GM19395 (cell line): ENCODE results near the gene ZMYND12.

Experiments used
- ATAC-seq: cut with Tn5 transposase; IDR thresholded peaks from one replicate; pipeline ENCODE4 v1.9.1; 2021; ENCODE audit warnings: mild to moderate bottlenecking, moderate library complexity; ENCODE audit not compliant: unreplicated experiment

ZMYND12 gene

GRCh38 chr1:42449256-42449655 is 6.6 kb downstream of the ZMYND12 start:
- no peak for ATAC-seq

GRCh38 chr1:42442662-42443061 is 13.2 kb downstream of the ZMYND12 start:
- no peak for ATAC-seq

- no peak for ATAC-seq
These were observed 15.9 kb downstream of the ZMYND12 start for GRCh38 chr1:42439940-42440339.

GRCh38 chr1:42434340-42434739 is 21.5 kb downstream of the ZMYND12 start:
- ATAC-seq, result no peak

- no peak for ATAC-seq
These were observed 22.5 kb downstream of the ZMYND12 start for GRCh38 chr1:42433369-42433768.

- ATAC-seq, result no peak
These were observed 23.1 kb downstream of the ZMYND12 start for GRCh38 chr1:42432714-42433113.

GRCh38 chr1:42431514-42431913 is 24.3 kb downstream of the ZMYND12 start:
- ATAC-seq, result no peak

- no peak for ATAC-seq
These were observed 25.3 kb downstream of the ZMYND12 start for GRCh38 chr1:42430286-42431135.

- no peak for ATAC-seq
These were observed 26.2 kb downstream of the ZMYND12 start for GRCh38 chr1:42429603-42430002.

GRCh38 chr1:42427240-42427639 is 28.6 kb downstream of the ZMYND12 start:
- ATAC-seq, result no peak

GRCh38 chr1:42424201-42424600 is 31.6 kb downstream of the ZMYND12 start:
- no peak for ATAC-seq

GRCh38 chr1:42423681-42424080 is 32.1 kb downstream of the ZMYND12 start:
- no peak for ATAC-seq

- no peak for ATAC-seq
These were observed 33.1 kb downstream of the ZMYND12 start for GRCh38 chr1:42422737-42423136.

GRCh38 chr1:42420911-42421585 is 34.8 kb downstream of the ZMYND12 start:
- ATAC-seq, result no peak

GRCh38 chr1:42420121-42420520 is 35.7 kb downstream of the ZMYND12 start:
- ATAC-seq, result no peak

GRCh38 chr1:42419126-42419821 is 36.5 kb downstream of the ZMYND12 start:
- ATAC-seq, result no peak

GRCh38 chr1:42418516-42418915 is 37.3 kb downstream of the ZMYND12 start:
- no peak for ATAC-seq

- ATAC-seq, result no peak
These were observed 38.7 kb downstream of the ZMYND12 start for GRCh38 chr1:42417166-42417565.

- no peak for ATAC-seq
These were observed 41.0 kb downstream of the ZMYND12 start for GRCh38 chr1:42414551-42415496.

- ATAC-seq, result no peak
These were observed 51.9 kb downstream of the ZMYND12 start for GRCh38 chr1:42403880-42404400.
